ENCODE results near the gene ADCY7.

GRCh38 chr16:50282010-50282538 lies 15.7 kb downstream of the ADCY7 start:
- no peak for TF ChIP-seq CTCF (conservative IDR thresholded peaks at IDR 0.05; ENCODE audit: low read depth, low read length)
- TF ChIP-seq EZH2 (IDR thresholded peaks at IDR 0.05; ENCODE audit: borderline replicate concordance, low read depth, low read length, poor library complexity, severe bottlenecking), result no peak
